Measurements from ENCODE around the gene MAN1C1. TPM values are rescaled to one million over a fixed set of nuclear protein-coding genes. Genes with fewer than 3 reads are reported as not detected.

MAN1C1 gene
- total RNA-seq, 1 donor from 2014 or later = 9.1 TPM

DNA sequence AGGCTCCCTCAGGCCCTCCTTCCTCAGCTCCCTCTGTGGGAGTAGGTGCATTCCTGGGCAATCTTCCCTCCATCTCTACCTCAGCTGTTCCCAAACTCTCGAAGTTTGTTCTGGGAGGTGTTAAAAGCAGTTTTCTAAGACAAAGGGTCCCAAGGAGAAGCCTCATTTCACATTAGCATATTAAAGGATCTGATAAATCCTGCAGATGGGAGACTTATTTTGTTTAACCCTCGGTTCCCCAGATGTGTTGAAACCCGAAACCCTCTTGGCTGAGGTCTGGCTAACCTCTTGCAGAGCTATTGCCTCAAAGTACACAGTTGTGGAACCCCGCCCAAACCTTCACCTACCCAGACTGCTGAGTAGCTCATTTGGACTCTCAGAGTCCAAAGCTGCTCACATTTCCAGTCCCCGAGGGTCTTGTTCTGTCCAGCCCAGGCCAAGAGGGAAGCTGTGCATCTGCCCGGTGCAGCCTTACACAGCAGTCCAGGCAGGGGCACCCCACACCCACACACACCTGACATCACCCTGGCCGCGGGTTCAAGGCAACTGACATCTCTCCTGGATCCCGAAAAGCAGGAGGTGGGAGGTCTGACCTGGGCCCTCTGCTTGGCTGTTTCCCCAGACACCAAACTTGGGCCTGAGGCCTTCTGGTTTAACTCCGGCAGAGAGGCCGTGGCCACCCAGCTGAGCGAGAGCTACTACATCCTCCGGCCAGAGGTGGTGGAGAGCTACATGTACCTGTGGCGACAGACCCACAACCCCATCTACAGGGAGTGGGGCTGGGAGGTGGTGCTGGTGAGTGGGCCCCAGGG lies 163.9 kb downstream of the MAN1C1 start:
- Mint-ChIP-seq H3K4me3 (peak overlapping the region; percentile 47), H3K36me3 (no peaks in the 10 kb centered on the region), H3K27me3 (no peaks in the 10 kb centered on the region), H3K27ac (peak overlapping the region; percentile 9), H3K9me3 (no peaks in the 10 kb centered on the region), H3K4me1 (ENCODE audit: unreplicated experiment) (peaks cover 46% of the 10 kb centered on the region)
- no peak for DNase-seq (ENCODE audit: extremely low spot score, unreplicated experiment)
- TF ChIP-seq, protein P1, sequence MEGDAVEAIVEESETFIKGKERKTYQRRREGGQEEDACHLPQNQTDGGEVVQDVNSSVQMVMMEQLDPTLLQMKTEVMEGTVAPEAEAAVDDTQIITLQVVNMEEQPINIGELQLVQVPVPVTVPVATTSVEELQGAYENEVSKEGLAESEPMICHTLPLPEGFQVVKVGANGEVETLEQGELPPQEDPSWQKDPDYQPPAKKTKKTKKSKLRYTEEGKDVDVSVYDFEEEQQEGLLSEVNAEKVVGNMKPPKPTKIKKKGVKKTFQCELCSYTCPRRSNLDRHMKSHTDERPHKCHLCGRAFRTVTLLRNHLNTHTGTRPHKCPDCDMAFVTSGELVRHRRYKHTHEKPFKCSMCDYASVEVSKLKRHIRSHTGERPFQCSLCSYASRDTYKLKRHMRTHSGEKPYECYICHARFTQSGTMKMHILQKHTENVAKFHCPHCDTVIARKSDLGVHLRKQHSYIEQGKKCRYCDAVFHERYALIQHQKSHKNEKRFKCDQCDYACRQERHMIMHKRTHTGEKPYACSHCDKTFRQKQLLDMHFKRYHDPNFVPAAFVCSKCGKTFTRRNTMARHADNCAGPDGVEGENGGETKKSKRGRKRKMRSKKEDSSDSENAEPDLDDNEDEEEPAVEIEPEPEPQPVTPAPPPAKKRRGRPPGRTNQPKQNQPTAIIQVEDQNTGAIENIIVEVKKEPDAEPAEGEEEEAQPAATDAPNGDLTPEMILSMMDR (conservative IDR thresholded peaks at IDR 0.05) = no peak

DNA sequence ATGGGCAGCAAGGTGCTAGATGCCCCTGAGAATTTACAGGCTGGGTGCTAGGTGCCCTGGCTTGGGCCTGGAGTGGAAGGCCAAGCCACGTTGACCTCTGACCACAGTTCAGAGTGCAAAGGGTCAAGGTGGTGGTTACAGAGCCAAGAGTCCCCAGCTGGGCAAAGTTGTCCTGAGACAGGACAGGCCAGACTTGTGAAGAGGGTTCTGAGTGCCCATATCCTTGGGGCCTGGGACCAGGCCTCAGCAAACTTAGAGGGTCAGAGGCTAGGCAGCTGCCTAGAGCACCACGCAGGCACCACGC lies 164.5 kb downstream of the MAN1C1 start:
- DNase-seq (ENCODE audit: extremely low spot score, unreplicated experiment) = no peak
- Mint-ChIP-seq H3K4me1 (ENCODE audit: unreplicated experiment) (peaks cover 48% of the 10 kb centered on the region), H3K4me3 (no peak overlapping the region), H3K27ac (no peak overlapping the region), H3K27me3 (no peaks in the 10 kb centered on the region), H3K9me3 (no peaks in the 10 kb centered on the region), H3K36me3 (no peaks in the 10 kb centered on the region)
- TF ChIP-seq, protein P1 (conservative IDR thresholded peaks at IDR 0.05) = no peak

DNA sequence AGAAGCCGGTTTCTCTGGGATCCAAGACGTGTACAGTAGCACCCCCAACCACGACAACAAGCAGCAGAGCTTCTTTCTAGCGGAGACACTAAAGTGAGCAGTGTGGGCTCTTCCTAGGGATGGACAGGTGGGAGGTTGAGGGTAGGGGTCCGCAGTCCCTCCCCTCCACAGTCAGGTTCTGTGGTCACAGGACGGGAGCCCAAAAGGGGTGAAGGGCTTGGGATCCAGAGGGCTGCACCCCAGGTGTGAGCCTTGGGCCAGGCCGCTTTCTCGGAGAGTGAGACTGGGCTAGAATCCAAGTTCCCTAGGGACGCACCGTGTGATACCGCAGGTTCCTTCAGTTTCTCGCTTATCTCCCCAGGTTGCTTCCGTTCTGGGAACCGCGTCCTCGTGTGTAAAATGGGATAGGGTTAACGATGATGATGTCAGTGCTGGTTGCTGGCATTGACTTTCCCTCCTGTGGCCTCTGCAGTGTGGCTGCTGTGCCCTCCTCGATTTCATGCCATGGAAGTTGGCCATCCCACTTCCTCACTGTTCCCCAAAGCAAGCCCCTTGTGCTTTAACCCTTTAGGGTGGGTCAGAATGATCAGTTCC lies 166.1 kb downstream of the MAN1C1 start:
- H3K27me3 Mint-ChIP-seq = no peaks in the 10 kb centered on the region
- H3K9me3 Mint-ChIP-seq = no peaks in the 10 kb centered on the region
- H3K36me3 Mint-ChIP-seq = no peaks in the 10 kb centered on the region
- H3K27ac Mint-ChIP-seq = no peak overlapping the region
- TF ChIP-seq, protein P1 (conservative IDR thresholded peaks at IDR 0.05) = no peak
- no peak for DNase-seq (ENCODE audit: extremely low spot score, unreplicated experiment)
- H3K4me1 Mint-ChIP-seq (ENCODE audit: unreplicated experiment) = peaks cover 59% of the 10 kb centered on the region
- no peak overlapping the region for H3K4me3 Mint-ChIP-seq

DNA sequence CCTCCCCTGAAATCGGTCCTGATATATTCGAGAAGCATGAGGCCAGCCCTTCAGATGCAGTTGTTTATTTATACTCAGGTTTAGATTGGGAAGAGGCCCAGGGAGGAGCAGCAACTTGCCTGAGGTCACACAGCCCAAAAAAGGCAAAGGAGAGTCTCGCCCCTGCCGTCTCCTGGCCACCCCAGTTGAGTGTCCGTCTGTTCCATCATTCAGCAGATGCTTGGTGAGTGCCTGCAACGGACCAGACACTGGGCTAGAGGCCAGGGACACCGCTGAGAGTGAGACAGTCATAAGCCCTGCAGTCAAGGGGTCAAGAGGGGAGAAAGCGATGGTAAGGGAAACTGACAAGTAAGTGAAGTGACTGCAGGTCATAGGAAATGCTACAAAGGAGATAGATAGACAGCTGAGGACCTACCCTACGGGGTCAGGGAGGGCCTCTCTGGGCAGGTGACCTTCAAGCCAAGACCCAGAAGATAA lies 168.0 kb downstream of the MAN1C1 start:
- no peaks in the 10 kb centered on the region for H3K36me3 Mint-ChIP-seq
- H3K9me3 Mint-ChIP-seq = no peaks in the 10 kb centered on the region
- no peaks in the 10 kb centered on the region for H3K27me3 Mint-ChIP-seq
- H3K27ac Mint-ChIP-seq = no peak overlapping the region
- H3K4me3 Mint-ChIP-seq = peak overlapping the region; percentile 20
- TF ChIP-seq, protein P1 (conservative IDR thresholded peaks at IDR 0.05) = no peak
- DNase-seq (ENCODE audit: extremely low spot score, unreplicated experiment) = no peak
- peaks cover 65% of the 10 kb centered on the region for H3K4me1 Mint-ChIP-seq (ENCODE audit: unreplicated experiment)

DNA sequence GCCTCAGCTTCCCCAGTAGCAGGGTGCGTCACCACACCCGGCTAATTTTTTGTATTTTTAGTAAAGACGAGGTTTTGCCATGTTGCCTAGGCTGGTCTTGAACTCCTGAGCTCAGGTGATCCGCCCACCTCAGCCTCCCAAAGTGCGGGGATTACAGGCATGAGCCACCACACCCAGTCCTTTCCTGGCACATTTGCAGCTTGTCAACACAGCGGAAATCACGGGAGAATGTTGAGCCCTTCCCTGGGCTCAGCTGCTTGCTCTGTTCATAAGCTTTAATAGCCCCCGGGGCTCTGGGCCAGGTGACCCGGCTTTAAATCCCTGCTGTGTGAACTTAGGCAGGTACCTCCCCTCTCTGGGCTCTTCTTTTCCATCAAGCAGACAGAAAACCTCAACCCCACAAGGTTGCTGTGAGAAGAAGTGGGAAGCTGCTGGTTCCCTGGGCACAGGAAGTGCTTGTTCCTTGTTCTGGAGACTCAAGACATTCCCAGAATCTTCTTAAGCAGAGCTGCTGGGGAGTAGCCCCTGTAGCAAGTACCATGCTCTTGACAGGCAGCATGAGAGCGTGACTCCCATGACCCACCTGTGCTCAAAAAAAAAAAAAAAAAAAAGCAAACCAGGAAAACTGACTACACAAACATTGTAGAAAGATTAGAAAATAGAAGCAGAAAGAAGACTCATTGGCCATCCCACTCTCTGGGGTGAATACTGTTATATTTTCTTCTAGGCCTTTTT lies 168.9 kb downstream of the MAN1C1 start:
- H3K4me3 Mint-ChIP-seq = no peak overlapping the region
- no peak overlapping the region for H3K27ac Mint-ChIP-seq
- no peak for DNase-seq (ENCODE audit: extremely low spot score, unreplicated experiment)
- peaks cover 62% of the 10 kb centered on the region for H3K4me1 Mint-ChIP-seq (ENCODE audit: unreplicated experiment)
- TF ChIP-seq, protein P1 (conservative IDR thresholded peaks at IDR 0.05) = no peak
- H3K9me3 Mint-ChIP-seq = no peaks in the 10 kb centered on the region
- no peaks in the 10 kb centered on the region for H3K36me3 Mint-ChIP-seq
- H3K27me3 Mint-ChIP-seq = no peaks in the 10 kb centered on the region

Data from type B pancreatic cell (in vitro differentiated cells).